ENCODE results near the gene DTD2. TPM values are rescaled to one million over a fixed set of nuclear protein-coding genes. Genes with fewer than 3 reads are reported as not detected.

The DTD2 gene
- total and polyA plus RNA-seq, 2 experiments from 2014 or later: 13.7 to 49.2 TPM

DNA sequence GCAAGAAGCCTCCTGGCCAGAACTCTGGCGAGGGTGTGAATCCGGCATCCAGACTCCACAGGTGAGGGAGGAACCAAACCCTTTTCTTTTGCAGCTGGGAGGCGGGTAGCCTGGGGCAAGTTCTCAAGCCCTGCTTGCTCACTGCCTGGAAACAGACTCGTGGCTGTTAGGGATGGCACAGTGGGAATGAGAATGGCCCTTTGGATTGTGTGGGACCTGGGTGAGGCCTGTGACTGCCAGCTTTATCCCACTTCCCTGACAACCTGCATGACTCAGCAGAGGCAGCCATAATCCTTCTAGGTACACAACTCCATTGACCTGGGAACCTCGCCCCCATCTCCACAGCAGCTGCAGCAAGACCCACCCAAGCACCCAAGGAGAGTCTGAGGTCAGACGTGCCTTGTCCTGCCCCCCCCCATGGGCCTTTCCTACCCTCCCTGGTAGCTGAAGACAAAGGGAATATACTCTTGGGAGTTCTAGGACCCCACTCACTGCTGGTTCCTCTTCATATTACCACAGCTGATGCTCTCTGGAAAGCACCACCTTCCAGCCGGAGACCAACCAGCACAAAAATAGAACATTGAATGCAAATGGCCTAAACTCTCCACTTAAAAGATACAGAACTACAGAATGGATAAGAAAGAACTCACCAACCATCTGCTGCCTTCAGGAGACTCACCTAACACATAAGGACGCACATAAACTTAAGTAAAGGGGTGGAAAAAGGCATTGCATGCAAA lies 35.6 kb upstream of the DTD2 start:
- no peak overlapping the region for H3K4me2 ChIP-seq
- H3K9me2 ChIP-seq (replicated peaks; ENCODE audit: insufficient read depth): no peaks in the 10 kb centered on the region
- H3K79me2 ChIP-seq: no peaks in the 10 kb centered on the region
- WGBS (ENCODE audit: low lambda C conversion rate, missing lambda C conversion rate): 88% methylated on average over 8 of the region's 8 CpGs
- H3K36me3 ChIP-seq (replicated peaks; ENCODE audit: insufficient read depth, low read depth): no peaks in the 10 kb centered on the region
- no peak overlapping the region for H3K4me3 ChIP-seq
- TF ChIP-seq EZH2 (IDR thresholded peaks at IDR 0.05; ENCODE audit: borderline replicate concordance) (no peak), EZH2phosphoT487 (IDR thresholded peaks at IDR 0.05; ENCODE audit: low read depth, severe bottlenecking, unreplicated experiment) (no peak)
- TF ChIP-seq, protein P1, sequence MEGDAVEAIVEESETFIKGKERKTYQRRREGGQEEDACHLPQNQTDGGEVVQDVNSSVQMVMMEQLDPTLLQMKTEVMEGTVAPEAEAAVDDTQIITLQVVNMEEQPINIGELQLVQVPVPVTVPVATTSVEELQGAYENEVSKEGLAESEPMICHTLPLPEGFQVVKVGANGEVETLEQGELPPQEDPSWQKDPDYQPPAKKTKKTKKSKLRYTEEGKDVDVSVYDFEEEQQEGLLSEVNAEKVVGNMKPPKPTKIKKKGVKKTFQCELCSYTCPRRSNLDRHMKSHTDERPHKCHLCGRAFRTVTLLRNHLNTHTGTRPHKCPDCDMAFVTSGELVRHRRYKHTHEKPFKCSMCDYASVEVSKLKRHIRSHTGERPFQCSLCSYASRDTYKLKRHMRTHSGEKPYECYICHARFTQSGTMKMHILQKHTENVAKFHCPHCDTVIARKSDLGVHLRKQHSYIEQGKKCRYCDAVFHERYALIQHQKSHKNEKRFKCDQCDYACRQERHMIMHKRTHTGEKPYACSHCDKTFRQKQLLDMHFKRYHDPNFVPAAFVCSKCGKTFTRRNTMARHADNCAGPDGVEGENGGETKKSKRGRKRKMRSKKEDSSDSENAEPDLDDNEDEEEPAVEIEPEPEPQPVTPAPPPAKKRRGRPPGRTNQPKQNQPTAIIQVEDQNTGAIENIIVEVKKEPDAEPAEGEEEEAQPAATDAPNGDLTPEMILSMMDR (IDR thresholded peaks at IDR 0.05; ENCODE audit: poor library complexity): no peak
- H4K20me1 ChIP-seq (ENCODE audit: insufficient read depth, poor library complexity, severe bottlenecking): no peaks in the 10 kb centered on the region
- no peaks in the 10 kb centered on the region for H3K4me1 ChIP-seq (ENCODE audit: insufficient read depth)
- H3K9me3 ChIP-seq (ENCODE audit: low read depth): no peaks in the 10 kb centered on the region
- no peak overlapping the region for H2AFZ ChIP-seq
- H3K27ac ChIP-seq: no peak overlapping the region
- no peak for DNase-seq (ENCODE audit: low spot score)
- no peaks in the 10 kb centered on the region for H3K27me3 ChIP-seq

DNA sequence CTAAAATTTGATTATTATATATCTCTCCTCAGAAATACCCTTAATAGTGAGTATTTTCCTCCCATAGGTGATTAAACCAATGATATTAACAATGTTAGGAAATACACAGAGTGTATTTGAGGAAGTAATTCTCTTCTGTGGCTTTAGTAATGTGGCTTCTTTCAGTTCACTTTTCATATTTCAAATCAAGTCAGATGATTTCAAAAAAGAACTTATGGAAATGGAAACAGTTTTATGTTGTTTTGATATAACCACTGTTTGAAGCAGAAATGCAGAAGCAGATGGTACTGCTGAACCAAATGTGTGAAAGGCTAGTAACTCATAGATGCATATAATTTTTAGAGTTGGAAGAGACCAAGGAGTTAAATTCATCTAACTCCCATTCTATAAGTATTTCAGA lies 32.4 kb upstream of the DTD2 start:
- no peak for DNase-seq (ENCODE audit: low spot score)
- Histone ChIP-seq H3K27me3 (no peaks in the 10 kb centered on the region), H3K79me2 (no peaks in the 10 kb centered on the region), H3K4me2 (no peak overlapping the region), H3K36me3 (replicated peaks; ENCODE audit: insufficient read depth, low read depth) (no peaks in the 10 kb centered on the region), H4K20me1 (ENCODE audit: insufficient read depth, poor library complexity, severe bottlenecking) (no peaks in the 10 kb centered on the region), H2AFZ (no peak overlapping the region), H3K9me3 (ENCODE audit: low read depth) (no peaks in the 10 kb centered on the region), H3K4me1 (ENCODE audit: insufficient read depth) (no peaks in the 10 kb centered on the region), H3K4me3 (no peak overlapping the region), H3K27ac (no peak overlapping the region), H3K9me2 (replicated peaks; ENCODE audit: insufficient read depth) (no peaks in the 10 kb centered on the region)
- TF ChIP-seq EZH2phosphoT487 (IDR thresholded peaks at IDR 0.05; ENCODE audit: low read depth, severe bottlenecking, unreplicated experiment): no peak
- no peak for TF ChIP-seq EZH2 (IDR thresholded peaks at IDR 0.05; ENCODE audit: borderline replicate concordance)
- TF ChIP-seq, protein P1 (IDR thresholded peaks at IDR 0.05; ENCODE audit: poor library complexity): no peak

DNA sequence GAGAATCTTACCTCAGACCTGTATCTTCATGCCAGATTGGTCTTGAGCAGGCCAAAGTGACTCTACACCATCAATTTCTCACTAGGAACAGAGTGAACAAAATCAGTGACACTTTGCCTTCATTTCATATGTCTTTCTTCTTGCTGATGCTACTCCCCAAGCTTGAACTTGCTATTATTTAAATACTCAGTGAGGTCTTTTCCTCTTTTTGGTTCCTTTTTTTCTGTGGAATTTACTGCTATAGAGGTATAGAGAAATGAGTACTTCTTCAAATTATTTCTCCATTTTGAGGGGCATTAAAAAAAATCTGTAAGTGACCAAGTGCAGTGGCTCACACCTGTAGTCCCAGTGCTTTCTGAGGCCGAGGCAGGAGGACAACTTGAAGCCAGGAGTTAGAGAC lies 30.6 kb upstream of the DTD2 start, which contains the start of gene GPR33:
TSS of gene GPR33 (minus strand) at position 154 of the 400 bp plus-strand sequence. CDS start 4,074 bp downstream, outside the sequence.
- no peak within 1 kb of the TSS for H3K27ac ChIP-seq
- H3K4me2 ChIP-seq: no peak within 1 kb of the TSS
- no peak for TF ChIP-seq EZH2 (IDR thresholded peaks at IDR 0.05; ENCODE audit: borderline replicate concordance)
- no peak for TF ChIP-seq EZH2phosphoT487 (IDR thresholded peaks at IDR 0.05; ENCODE audit: low read depth, severe bottlenecking, unreplicated experiment)
- TF ChIP-seq, protein P1 (IDR thresholded peaks at IDR 0.05; ENCODE audit: poor library complexity): no peak
- WGBS (ENCODE audit: low lambda C conversion rate, missing lambda C conversion rate): 80% methylated on average over 1 of the region's 1 CpG
- H3K27me3 ChIP-seq: no peaks in the 10 kb centered on the region
- no peak within 1 kb of the TSS for H3K4me3 ChIP-seq
- no peaks in the 10 kb centered on the region for H4K20me1 ChIP-seq (ENCODE audit: insufficient read depth, poor library complexity, severe bottlenecking)
- no peak for DNase-seq (ENCODE audit: low spot score)
- H2AFZ ChIP-seq: no peak within 1 kb of the TSS
- no peaks in the 10 kb centered on the region for H3K9me3 ChIP-seq (ENCODE audit: low read depth)
- H3K79me2 ChIP-seq: no peaks in the 10 kb centered on the region
- no peaks in the 10 kb centered on the region for H3K9me2 ChIP-seq (replicated peaks; ENCODE audit: insufficient read depth)
- H3K4me1 ChIP-seq (ENCODE audit: insufficient read depth): no peaks in the 10 kb centered on the region
- H3K36me3 ChIP-seq (replicated peaks; ENCODE audit: insufficient read depth, low read depth): no peaks in the 10 kb centered on the region

Measured in hepatocyte (in vitro differentiated cells).